Raji (cell line): ENCODE results near the gene EFNA4.

ENCODE experiments used
- POLR2A ChIP-seq: IDR thresholded peaks from 2 replicates; pipeline ENCODE4 v1.6.1; 2011; ENCODE audit warnings: low read depth, low read length, control low read depth; ENCODE audit not compliant: insufficient read depth

The EFNA4 gene

GRCh38 chr1:155104605-155105534 lies 41.3 kb downstream of the EFNA4 start:
- TF ChIP-seq POLR2A, result no peak

DNA sequence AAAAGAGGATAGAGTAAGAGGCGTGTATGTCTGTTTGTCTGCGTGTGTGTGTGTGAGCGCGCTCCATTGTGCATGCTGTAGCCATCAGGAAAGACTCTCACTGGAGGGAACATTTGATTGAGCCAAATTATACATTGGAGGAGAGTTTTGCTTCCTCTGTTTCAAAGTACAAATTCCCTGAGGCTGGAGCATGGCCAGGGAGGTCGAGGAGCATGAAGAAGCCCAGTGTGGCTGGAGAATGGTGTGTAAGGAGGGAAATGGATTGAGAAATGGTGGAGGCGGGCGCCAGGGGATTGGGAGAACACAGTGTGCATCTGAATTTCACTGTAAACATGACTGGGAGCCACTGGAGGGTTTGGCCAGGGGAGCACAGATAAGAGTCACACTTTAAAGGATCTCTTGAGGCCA lies 42.1 kb downstream of the EFNA4 start:
- TF ChIP-seq POLR2A, result no peak

DNA sequence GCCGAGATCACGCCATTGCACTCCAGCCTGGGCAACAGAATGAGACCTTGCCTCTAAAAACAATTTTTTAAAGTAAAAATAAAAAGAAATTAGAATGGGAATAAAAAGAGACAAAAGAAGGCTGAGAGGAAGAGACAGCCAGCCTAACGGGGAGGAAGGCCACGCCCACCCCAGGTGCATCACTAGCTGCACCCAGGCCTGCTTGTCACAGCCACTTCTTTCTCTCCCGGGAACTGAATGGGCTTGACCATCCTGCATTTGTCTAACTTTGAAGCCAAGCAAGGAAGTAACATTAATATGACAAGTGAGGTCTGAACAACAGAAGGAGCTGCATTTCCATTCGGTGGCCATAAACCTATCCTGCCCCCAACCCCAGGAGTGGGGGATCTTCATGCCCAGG lies 43.3 kb downstream of the EFNA4 start:
- no peak for TF ChIP-seq POLR2A

DNA sequence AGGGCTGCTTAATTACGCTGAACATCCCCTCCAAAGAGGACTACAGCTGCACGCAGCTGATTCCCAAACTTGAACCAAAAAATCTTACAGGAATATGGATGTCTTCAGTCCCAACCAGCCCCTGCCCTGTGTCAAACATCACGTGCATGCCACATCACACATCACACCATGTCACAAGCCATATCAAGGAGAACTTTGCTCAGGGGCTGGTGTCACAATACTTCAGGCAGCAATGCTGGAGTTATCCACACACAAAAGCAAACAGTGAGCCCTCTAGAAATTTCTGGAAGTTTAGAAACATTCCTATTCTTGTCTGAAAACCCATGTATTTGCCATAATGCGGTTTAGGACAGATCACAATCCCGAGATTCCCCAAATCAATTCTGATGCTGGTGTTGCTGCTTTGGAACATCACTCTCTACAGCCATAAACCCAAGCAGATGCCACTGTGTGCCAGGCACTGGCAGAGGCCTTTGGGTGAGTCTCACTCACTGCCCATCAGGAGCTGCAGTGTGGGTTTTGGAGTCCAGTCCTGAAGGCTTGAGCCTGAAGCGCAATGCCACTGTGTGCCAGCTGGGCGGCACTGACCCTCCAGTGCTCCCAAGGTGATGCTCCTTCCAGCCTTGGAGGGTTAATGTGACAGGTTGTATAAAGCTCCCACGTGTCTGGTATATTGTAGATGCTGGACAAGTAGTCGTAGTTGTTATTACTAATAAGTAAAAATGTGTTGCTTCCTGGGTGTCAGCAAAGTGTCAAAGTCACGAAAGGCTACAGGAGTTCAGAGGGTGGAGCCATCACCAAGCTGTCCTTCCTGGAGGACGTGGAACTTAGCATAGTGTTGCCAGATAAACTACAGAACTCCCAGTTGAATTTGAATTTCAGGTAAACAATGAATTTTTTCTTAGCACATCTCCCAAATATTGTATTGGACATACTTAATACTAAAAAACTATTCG lies 44.0 kb downstream of the EFNA4 start:
- no peak for TF ChIP-seq POLR2A

DNA sequence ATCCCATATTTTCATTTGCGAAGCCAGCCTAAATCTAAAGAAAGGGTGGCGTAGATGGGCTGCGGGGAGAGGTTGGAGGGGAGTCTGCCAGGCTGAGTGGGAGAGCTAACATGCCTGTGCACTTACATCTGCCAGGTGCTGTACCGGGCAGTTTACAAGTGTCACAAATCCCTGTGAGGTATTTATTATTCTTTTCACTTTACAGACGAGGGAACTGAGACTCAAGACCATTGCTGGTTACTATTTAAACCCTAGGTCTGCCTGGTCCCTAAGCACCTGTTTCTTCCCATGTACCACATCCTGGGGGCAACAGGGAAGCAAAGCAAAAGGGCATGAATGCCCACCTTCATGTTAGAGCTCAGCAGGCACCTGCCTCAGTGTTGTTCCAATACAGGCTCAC lies 44.8 kb downstream of the EFNA4 start:
- TF ChIP-seq POLR2A, result no peak

- TF ChIP-seq POLR2A, result no peak
Measured at GRCh38 chr1:155110381-155110780, 46.8 kb downstream of the EFNA4 start.

DNA sequence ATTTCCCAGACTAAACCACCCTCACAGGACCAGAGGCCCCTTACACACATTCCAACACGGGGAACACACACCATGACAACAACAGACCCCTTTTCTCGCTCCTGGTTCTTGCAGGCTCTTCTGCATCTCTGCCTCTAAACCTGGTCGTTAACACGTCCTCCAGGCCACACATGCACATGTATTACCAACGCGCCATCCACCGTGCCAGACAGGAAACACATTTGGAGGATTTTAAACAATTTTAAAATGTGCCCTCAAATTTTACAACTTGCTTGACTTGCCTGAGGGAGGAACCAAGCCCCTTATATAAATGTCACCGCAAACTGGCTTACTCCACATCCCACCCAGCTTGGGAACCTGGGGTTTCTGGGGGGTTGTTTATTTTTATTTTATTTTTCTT lies 47.3 kb downstream of the EFNA4 start:
- TF ChIP-seq POLR2A, result no peak

- TF ChIP-seq POLR2A, result no peak
Measured at GRCh38 chr1:155113450-155113980, 50.0 kb downstream of the EFNA4 start.

DNA sequence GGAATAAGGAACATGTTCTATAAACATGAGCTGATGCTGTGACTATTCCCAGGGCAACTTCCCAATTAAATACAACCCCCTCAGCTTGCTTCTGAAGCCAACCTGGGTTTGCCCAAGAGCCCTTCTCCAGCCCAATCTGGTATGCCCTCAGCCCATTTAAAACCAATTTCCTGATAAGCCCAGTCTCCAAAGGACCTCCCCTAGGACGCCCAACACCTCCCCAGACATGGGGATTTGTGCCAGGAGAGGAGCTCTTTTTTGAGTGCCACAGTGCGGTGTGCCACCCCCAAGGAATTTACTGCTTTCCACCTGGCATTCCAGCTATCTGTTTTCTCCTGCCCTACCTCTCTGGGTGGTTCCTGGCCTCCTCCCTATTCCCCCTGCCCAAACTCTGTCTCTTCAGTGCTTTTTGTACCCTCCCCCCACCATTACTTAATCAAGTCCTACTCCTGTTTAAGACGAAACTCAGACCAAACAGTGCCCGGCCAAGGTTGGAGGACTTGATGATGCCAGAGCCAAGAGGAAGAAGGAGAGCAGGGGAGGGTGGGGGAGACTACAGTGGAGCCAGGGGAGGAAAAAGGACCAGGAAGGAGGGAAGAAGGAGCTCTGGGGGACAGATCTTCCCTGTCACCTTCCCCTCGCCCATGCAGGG lies 52.7 kb downstream of the EFNA4 start:
- TF ChIP-seq POLR2A, result no peak

DNA sequence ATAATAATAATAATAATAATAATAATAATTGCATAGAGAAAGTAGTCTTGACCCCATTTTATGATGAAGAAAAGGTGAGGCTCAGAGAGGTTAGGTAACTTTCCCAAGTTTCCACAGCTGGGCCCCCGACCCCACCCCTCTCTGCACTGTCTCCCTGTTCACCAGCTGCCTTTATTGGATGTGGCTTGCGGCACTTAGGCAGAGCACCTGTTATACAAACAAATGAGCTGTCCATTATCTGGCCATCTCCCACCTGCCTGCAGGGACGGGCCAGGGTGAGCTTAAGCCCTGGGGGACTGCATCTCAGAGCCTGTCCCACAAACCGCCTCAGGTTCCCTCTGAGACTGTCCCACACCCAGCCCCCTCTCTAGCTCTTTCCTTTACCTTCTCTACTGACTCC lies 54.1 kb downstream of the EFNA4 start:
- TF ChIP-seq POLR2A, result no peak
